ENCODE results near the gene ATP1A1.

The ATP1A1 gene

GRCh38 chr1:116408803-116409720 is 36.0 kb downstream of the ATP1A1 start:
- H3K4me3 ChIP-seq (ENCODE audit: low read length) = no peak overlapping the region
- H3K36me3 ChIP-seq (ENCODE audit: insufficient read depth, low read length) = peaks cover 27% of the 10 kb centered on the region
- H3K4me1 ChIP-seq (ENCODE audit: insufficient read depth, low read length) = no peaks in the 10 kb centered on the region
- no peaks in the 10 kb centered on the region for H3K9me3 ChIP-seq (ENCODE audit: low read length)
- H2AFZ ChIP-seq (ENCODE audit: low read depth, low read length) = no peak overlapping the region
- no peaks in the 10 kb centered on the region for H3K27me3 ChIP-seq (ENCODE audit: insufficient read depth, low read length)

- Histone ChIP-seq H3K4me1 (ENCODE audit: insufficient read depth, low read length) (no peaks in the 10 kb centered on the region), H3K9me3 (ENCODE audit: low read length) (no peaks in the 10 kb centered on the region), H3K27me3 (ENCODE audit: insufficient read depth, low read length) (no peaks in the 10 kb centered on the region), H3K36me3 (ENCODE audit: insufficient read depth, low read length) (peaks cover 20% of the 10 kb centered on the region), H2AFZ (ENCODE audit: low read depth, low read length) (no peak overlapping the region), H3K4me3 (ENCODE audit: low read length) (no peak overlapping the region)
Measured at GRCh38 chr1:116409751-116410191, 36.7 kb downstream of the ATP1A1 start.

GRCh38 chr1:116411784-116412479 is 38.9 kb downstream of the ATP1A1 start:
- H3K36me3 ChIP-seq (ENCODE audit: insufficient read depth, low read length) = peaks cover 5% of the 10 kb centered on the region
- H3K4me3 ChIP-seq (ENCODE audit: low read length) = no peak overlapping the region
- H3K27me3 ChIP-seq (ENCODE audit: insufficient read depth, low read length) = no peaks in the 10 kb centered on the region
- H2AFZ ChIP-seq (ENCODE audit: low read depth, low read length) = no peak overlapping the region
- no peaks in the 10 kb centered on the region for H3K9me3 ChIP-seq (ENCODE audit: low read length)
- H3K4me1 ChIP-seq (ENCODE audit: insufficient read depth, low read length) = peaks cover 4% of the 10 kb centered on the region

- H3K27me3 ChIP-seq (ENCODE audit: insufficient read depth, low read length) = no peaks in the 10 kb centered on the region
- H3K4me1 ChIP-seq (ENCODE audit: insufficient read depth, low read length) = peaks cover 4% of the 10 kb centered on the region
- H3K36me3 ChIP-seq (ENCODE audit: insufficient read depth, low read length) = peaks cover 2% of the 10 kb centered on the region
- H2AFZ ChIP-seq (ENCODE audit: low read depth, low read length) = no peak overlapping the region
- H3K4me3 ChIP-seq (ENCODE audit: low read length) = no peak overlapping the region
- no peaks in the 10 kb centered on the region for H3K9me3 ChIP-seq (ENCODE audit: low read length)
Measured at GRCh38 chr1:116412480-116412798, 39.4 kb downstream of the ATP1A1 start.

- H3K36me3 ChIP-seq (ENCODE audit: insufficient read depth, low read length) = peaks cover 2% of the 10 kb centered on the region
- H3K9me3 ChIP-seq (ENCODE audit: low read length) = no peaks in the 10 kb centered on the region
- H2AFZ ChIP-seq (ENCODE audit: low read depth, low read length) = no peak overlapping the region
- no peaks in the 10 kb centered on the region for H3K27me3 ChIP-seq (ENCODE audit: insufficient read depth, low read length)
- H3K4me3 ChIP-seq (ENCODE audit: low read length) = no peak overlapping the region
- peaks cover 9% of the 10 kb centered on the region for H3K4me1 ChIP-seq (ENCODE audit: insufficient read depth, low read length)
Measured at GRCh38 chr1:116412898-116413297, 39.9 kb downstream of the ATP1A1 start.

GRCh38 chr1:116413414-116413813 is 40.4 kb downstream of the ATP1A1 start:
- Histone ChIP-seq H2AFZ (ENCODE audit: low read depth, low read length) (no peak overlapping the region), H3K36me3 (ENCODE audit: insufficient read depth, low read length) (peaks cover 2% of the 10 kb centered on the region), H3K4me3 (ENCODE audit: low read length) (no peak overlapping the region), H3K9me3 (ENCODE audit: low read length) (no peaks in the 10 kb centered on the region), H3K27me3 (ENCODE audit: insufficient read depth, low read length) (no peaks in the 10 kb centered on the region), H3K4me1 (ENCODE audit: insufficient read depth, low read length) (peaks cover 11% of the 10 kb centered on the region)

GRCh38 chr1:116414364-116414763 is 41.3 kb downstream of the ATP1A1 start:
- no peaks in the 10 kb centered on the region for H3K27me3 ChIP-seq (ENCODE audit: insufficient read depth, low read length)
- no peak overlapping the region for H2AFZ ChIP-seq (ENCODE audit: low read depth, low read length)
- H3K9me3 ChIP-seq (ENCODE audit: low read length) = no peaks in the 10 kb centered on the region
- H3K4me1 ChIP-seq (ENCODE audit: insufficient read depth, low read length) = peaks cover 11% of the 10 kb centered on the region
- peaks cover 2% of the 10 kb centered on the region for H3K36me3 ChIP-seq (ENCODE audit: insufficient read depth, low read length)
- no peak overlapping the region for H3K4me3 ChIP-seq (ENCODE audit: low read length)

- H3K9me3 ChIP-seq (ENCODE audit: low read length) = no peaks in the 10 kb centered on the region
- H3K27me3 ChIP-seq (ENCODE audit: insufficient read depth, low read length) = no peaks in the 10 kb centered on the region
- H3K36me3 ChIP-seq (ENCODE audit: insufficient read depth, low read length) = no peaks in the 10 kb centered on the region
- H2AFZ ChIP-seq (ENCODE audit: low read depth, low read length) = no peak overlapping the region
- no peak overlapping the region for H3K4me3 ChIP-seq (ENCODE audit: low read length)
- peaks cover 11% of the 10 kb centered on the region for H3K4me1 ChIP-seq (ENCODE audit: insufficient read depth, low read length)
Measured at GRCh38 chr1:116415200-116415698, 42.2 kb downstream of the ATP1A1 start.

- H3K4me3 ChIP-seq (ENCODE audit: low read length) = no peak overlapping the region
- peaks cover 11% of the 10 kb centered on the region for H3K4me1 ChIP-seq (ENCODE audit: insufficient read depth, low read length)
- H3K9me3 ChIP-seq (ENCODE audit: low read length) = no peaks in the 10 kb centered on the region
- no peak overlapping the region for H2AFZ ChIP-seq (ENCODE audit: low read depth, low read length)
- no peaks in the 10 kb centered on the region for H3K36me3 ChIP-seq (ENCODE audit: insufficient read depth, low read length)
- H3K27me3 ChIP-seq (ENCODE audit: insufficient read depth, low read length) = no peaks in the 10 kb centered on the region
Measured at GRCh38 chr1:116415699-116416533, 42.9 kb downstream of the ATP1A1 start.

GRCh38 chr1:116416854-116417513 is 43.9 kb downstream of the ATP1A1 start:
- no peak overlapping the region for H2AFZ ChIP-seq (ENCODE audit: low read depth, low read length)
- H3K27me3 ChIP-seq (ENCODE audit: insufficient read depth, low read length) = no peaks in the 10 kb centered on the region
- H3K9me3 ChIP-seq (ENCODE audit: low read length) = no peaks in the 10 kb centered on the region
- H3K36me3 ChIP-seq (ENCODE audit: insufficient read depth, low read length) = no peaks in the 10 kb centered on the region
- H3K4me3 ChIP-seq (ENCODE audit: low read length) = no peak overlapping the region
- peaks cover 11% of the 10 kb centered on the region for H3K4me1 ChIP-seq (ENCODE audit: insufficient read depth, low read length)

GRCh38 chr1:116417678-116418077 is 44.6 kb downstream of the ATP1A1 start:
- H3K4me1 ChIP-seq (ENCODE audit: insufficient read depth, low read length) = peaks cover 11% of the 10 kb centered on the region

GRCh38 chr1:116418091-116418830 is 45.2 kb downstream of the ATP1A1 start:
- Histone ChIP-seq H3K4me1 (ENCODE audit: insufficient read depth, low read length) (peaks cover 11% of the 10 kb centered on the region), H3K27me3 (ENCODE audit: insufficient read depth, low read length) (no peaks in the 10 kb centered on the region), H2AFZ (ENCODE audit: low read depth, low read length) (peak overlapping the region; percentile 90), H3K36me3 (ENCODE audit: insufficient read depth, low read length) (no peaks in the 10 kb centered on the region), H3K4me3 (ENCODE audit: low read length) (peak overlapping the region; percentile 86), H3K9me3 (ENCODE audit: low read length) (no peaks in the 10 kb centered on the region)

More at GRCh38 chr1:116417678-116418077, 44.6 kb downstream of the ATP1A1 start:
- Histone ChIP-seq H2AFZ (ENCODE audit: low read depth, low read length) (peak overlapping the region; percentile 90), H3K9me3 (ENCODE audit: low read length) (no peaks in the 10 kb centered on the region), H3K36me3 (ENCODE audit: insufficient read depth, low read length) (no peaks in the 10 kb centered on the region), H3K27me3 (ENCODE audit: insufficient read depth, low read length) (no peaks in the 10 kb centered on the region), H3K4me3 (ENCODE audit: low read length) (peak overlapping the region; percentile 86)
